ENCODE data around the gene TMEM14C.

DNA sequence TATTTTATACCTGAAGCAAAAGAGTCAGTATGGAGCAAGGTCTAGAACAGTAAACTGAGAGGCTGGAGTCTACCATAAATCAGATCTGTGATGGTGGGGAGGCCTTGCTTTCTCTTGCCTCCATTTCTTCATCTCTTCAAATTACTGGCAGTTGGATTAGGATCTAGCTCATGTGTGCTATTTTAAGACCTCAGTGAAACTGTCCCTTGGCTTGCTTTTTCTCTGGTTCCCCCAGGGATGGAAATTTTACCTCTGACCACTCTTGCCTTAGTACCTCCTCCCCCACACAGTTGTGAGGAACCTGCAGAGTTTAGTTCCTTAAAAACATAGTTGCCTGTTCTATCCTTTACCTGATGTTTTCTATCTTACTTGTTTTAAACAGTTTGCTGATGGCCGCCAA lies 33.2 kb downstream of the TMEM14C start:
- TF ChIP-seq CTCF (IDR thresholded peaks at IDR 0.05) (no peak), POLR2A (IDR thresholded peaks at IDR 0.05) (no peak), EP300 (IDR thresholded peaks at IDR 0.05) (no peak)

All from tibial nerve (tissue), 4 donors.